ENCODE measurements around the gene MYO16. TPM values are rescaled to one million over a fixed set of nuclear protein-coding genes. Genes with fewer than 3 reads are reported as not detected.

The MYO16 gene
- total RNA-seq, result 0.23 TPM in 1 of 2 replicates, not detected in the other

- DNase-seq (ENCODE audit: extremely low read depth, low read depth, low spot score), result no peak
Observed at GRCh38 chr13:108629181-108629752, at the start of gene MYO16. Gene MYO16, plus strand, starts transcription at chr13:108629611. Its CDS starts 234 bp downstream, at chr13:108629845.

- no peak for DNase-seq (ENCODE audit: extremely low read depth, low read depth, low spot score)
Observed at GRCh38 chr13:108586826-108587225, 42.6 kb upstream of the MYO16 start.

- DNase-seq (ENCODE audit: extremely low read depth, low read depth, low spot score), result no peak
Observed at GRCh38 chr13:108588516-108588915, 40.9 kb upstream of the MYO16 start.

- no peak for DNase-seq (ENCODE audit: extremely low read depth, low read depth, low spot score)
Observed at GRCh38 chr13:108594153-108594552, 35.3 kb upstream of the MYO16 start.

- DNase-seq (ENCODE audit: extremely low read depth, low read depth, low spot score), result no peak
Observed at GRCh38 chr13:108595436-108596274, 33.8 kb upstream of the MYO16 start.

- DNase-seq (ENCODE audit: extremely low read depth, low read depth, low spot score), result no peak
Observed at GRCh38 chr13:108597943-108598342, 31.5 kb upstream of the MYO16 start.

GRCh38 chr13:108606424-108606823, 23.0 kb upstream of the MYO16 start:
- DNase-seq (ENCODE audit: extremely low read depth, low read depth, low spot score), result no peak

GRCh38 chr13:108609353-108609752, 20.1 kb upstream of the MYO16 start:
- no peak for DNase-seq (ENCODE audit: extremely low read depth, low read depth, low spot score)

- no peak for DNase-seq (ENCODE audit: extremely low read depth, low read depth, low spot score)
Observed at GRCh38 chr13:108610507-108610906, 18.9 kb upstream of the MYO16 start.

- no peak for DNase-seq (ENCODE audit: extremely low read depth, low read depth, low spot score)
Observed at GRCh38 chr13:108615241-108615640, 14.2 kb upstream of the MYO16 start.

GRCh38 chr13:108618233-108618632, 11.2 kb upstream of the MYO16 start:
- no peak for DNase-seq (ENCODE audit: extremely low read depth, low read depth, low spot score)

GRCh38 chr13:108621462-108621861, 7.9 kb upstream of the MYO16 start:
- no peak for DNase-seq (ENCODE audit: extremely low read depth, low read depth, low spot score)

GRCh38 chr13:108624108-108624507, 5.3 kb upstream of the MYO16 start:
- DNase-seq (ENCODE audit: extremely low read depth, low read depth, low spot score), result no peak

- DNase-seq (ENCODE audit: extremely low read depth, low read depth, low spot score), result no peak
Observed at GRCh38 chr13:108624979-108625378, 4.4 kb upstream of the MYO16 start.

- DNase-seq (ENCODE audit: extremely low read depth, low read depth, low spot score), result no peak
Observed at GRCh38 chr13:108629988-108630387, 577 bp downstream of the MYO16 start.

GRCh38 chr13:108632649-108633167, 3.3 kb downstream of the MYO16 start:
- no peak for DNase-seq (ENCODE audit: extremely low read depth, low read depth, low spot score)

GRCh38 chr13:108638901-108639300, 9.5 kb downstream of the MYO16 start:
- no peak for DNase-seq (ENCODE audit: extremely low read depth, low read depth, low spot score)

GRCh38 chr13:108643646-108644353, 14.4 kb downstream of the MYO16 start:
- DNase-seq (ENCODE audit: extremely low read depth, low read depth, low spot score), result no peak

GRCh38 chr13:108645376-108645775, 16.0 kb downstream of the MYO16 start:
- DNase-seq (ENCODE audit: extremely low read depth, low read depth, low spot score), result no peak

- DNase-seq (ENCODE audit: extremely low read depth, low read depth, low spot score), result no peak
Observed at GRCh38 chr13:108650271-108650670, 20.9 kb downstream of the MYO16 start.

- DNase-seq (ENCODE audit: extremely low read depth, low read depth, low spot score), result no peak
Observed at GRCh38 chr13:108656742-108657141, 27.3 kb downstream of the MYO16 start.

All from glomerular endothelial cell (primary cell).